NCI-H748 (cell line): ENCODE measurements around the gene DYNLT2.

ENCODE experiments used
- DNase-seq: peaks from one replicate; lab custom pipeline; 2025; ENCODE audit not compliant: unreplicated experiment; lab: John Stamatoyannopoulos, UW

Gene DYNLT2

GRCh38 chr6:169751242-169752073, at the start of gene DYNLT2, which contains the start of gene ERMARD:
TSS of gene DYNLT2 (minus strand) at chr6:169751572. CDS start at chr6:169751458, 114 bp downstream.
TSS of gene ERMARD (plus strand) at chr6:169751622. CDS start at chr6:169751658, 36 bp downstream.
- DNase-seq, result peak; percentile 97

GRCh38 chr6:169800668-169801395, 49.5 kb upstream of the DYNLT2 start:
- peak; percentile 16 for DNase-seq

- no peak for DNase-seq
Measured at GRCh38 chr6:169800116-169800667, 48.8 kb upstream of the DYNLT2 start.

- peak; percentile 26 for DNase-seq
Measured at GRCh38 chr6:169799474-169799926, 48.1 kb upstream of the DYNLT2 start.

- DNase-seq, result no peak
Measured at GRCh38 chr6:169798764-169799473, 47.5 kb upstream of the DYNLT2 start.

- DNase-seq, result no peak
Measured at GRCh38 chr6:169795196-169795595, 43.8 kb upstream of the DYNLT2 start.

GRCh38 chr6:169794317-169795055, 43.1 kb upstream of the DYNLT2 start:
- DNase-seq, result peak; percentile 17

- DNase-seq, result no peak
Measured at GRCh38 chr6:169793408-169793807, 42.0 kb upstream of the DYNLT2 start.

GRCh38 chr6:169792306-169793015, 41.1 kb upstream of the DYNLT2 start:
- no peak for DNase-seq

GRCh38 chr6:169791721-169792131, 40.4 kb upstream of the DYNLT2 start:
- no peak for DNase-seq

GRCh38 chr6:169789944-169790927, 38.9 kb upstream of the DYNLT2 start:
- DNase-seq, result peak; percentile 95

GRCh38 chr6:169789146-169789943, 38.0 kb upstream of the DYNLT2 start:
- peak; percentile 94 for DNase-seq

GRCh38 chr6:169788809-169789145, 37.4 kb upstream of the DYNLT2 start:
- no peak for DNase-seq

GRCh38 chr6:169787797-169788196, 36.4 kb upstream of the DYNLT2 start:
- DNase-seq, result no peak

GRCh38 chr6:169786349-169786748, 35.0 kb upstream of the DYNLT2 start:
- DNase-seq, result no peak

- no peak for DNase-seq
Measured at GRCh38 chr6:169785566-169785965, 34.2 kb upstream of the DYNLT2 start.

- DNase-seq, result no peak
Measured at GRCh38 chr6:169784821-169785340, 33.5 kb upstream of the DYNLT2 start.
